ENCODE results near the gene CORO6. TPM values are rescaled to one million over a fixed set of nuclear protein-coding genes. Genes with fewer than 3 reads are reported as not detected.
"Not testable (repeated sequence)": the region's sequence is repeated elsewhere in the genome, so short reads cannot be mapped to it uniquely, and the experiment has no call there.

Gene CORO6
- 1 to 10 TPM; 1.7 to 3.2 (median 2.2) TPM for polyA plus RNA-seq (ENCODE audit: insufficient read length in 3 of 3)

GRCh38 chr17:29622337-29623282 lies at the start of gene CORO6:
Gene CORO6, minus strand, starts transcription at chr17:29622912. Its CDS starts 1,491 bp downstream, at chr17:29621421.
- no peak for DNase-seq (ENCODE audit: low read depth in 3 of 3, low spot score in 2 of 3)

- no peak for DNase-seq (ENCODE audit: low read depth in 3 of 3, low spot score in 2 of 3)
Observed at GRCh38 chr17:29671661-29672060, 48.9 kb upstream of the CORO6 start.

GRCh38 chr17:29669266-29669665 lies 46.6 kb upstream of the CORO6 start:
- no peak for DNase-seq (ENCODE audit: low read depth in 3 of 3, low spot score in 2 of 3)

GRCh38 chr17:29667969-29668368 lies 45.3 kb upstream of the CORO6 start:
- DNase-seq (ENCODE audit: low read depth in 3 of 3, low spot score in 2 of 3), result no peak

GRCh38 chr17:29665481-29665810 lies 42.7 kb upstream of the CORO6 start:
- no peak for DNase-seq (ENCODE audit: low read depth in 3 of 3, low spot score in 2 of 3)

GRCh38 chr17:29664743-29665480 lies 42.2 kb upstream of the CORO6 start:
- no peak for DNase-seq (ENCODE audit: low read depth in 3 of 3, low spot score in 2 of 3)

GRCh38 chr17:29663155-29663554 lies 40.4 kb upstream of the CORO6 start:
- no peak for DNase-seq (ENCODE audit: low read depth in 3 of 3, low spot score in 2 of 3)

- no peak for DNase-seq (ENCODE audit: low read depth in 3 of 3, low spot score in 2 of 3)
Observed at GRCh38 chr17:29661213-29661612, 38.5 kb upstream of the CORO6 start.

GRCh38 chr17:29659155-29659554 lies 36.4 kb upstream of the CORO6 start:
- DNase-seq (ENCODE audit: low read depth in 3 of 3, low spot score in 2 of 3), result no peak

GRCh38 chr17:29655323-29655722 lies 32.6 kb upstream of the CORO6 start:
- DNase-seq (ENCODE audit: low read depth in 3 of 3, low spot score in 2 of 3), result no peak

- DNase-seq (ENCODE audit: low read depth in 3 of 3, low spot score in 2 of 3), result no peak
Observed at GRCh38 chr17:29653995-29654714, 31.4 kb upstream of the CORO6 start.

GRCh38 chr17:29652976-29653375 lies 30.3 kb upstream of the CORO6 start:
- DNase-seq (ENCODE audit: low read depth in 3 of 3, low spot score in 2 of 3), result no peak

- not testable (repeated sequence) for DNase-seq (ENCODE audit: low read depth in 3 of 3, low spot score in 2 of 3)
Observed at GRCh38 chr17:29651913-29652312, 29.2 kb upstream of the CORO6 start.

- DNase-seq (ENCODE audit: low read depth in 3 of 3, low spot score in 2 of 3), result no peak
Observed at GRCh38 chr17:29650396-29650795, 27.7 kb upstream of the CORO6 start.

- DNase-seq (ENCODE audit: low read depth in 3 of 3, low spot score in 2 of 3), result no peak
Observed at GRCh38 chr17:29649359-29649758, 26.6 kb upstream of the CORO6 start.

- no peak for DNase-seq (ENCODE audit: low read depth in 3 of 3, low spot score in 2 of 3)
Observed at GRCh38 chr17:29648005-29648404, 25.3 kb upstream of the CORO6 start.

GRCh38 chr17:29645515-29646051 lies 22.9 kb upstream of the CORO6 start:
- no peak for DNase-seq (ENCODE audit: low read depth in 3 of 3, low spot score in 2 of 3)

GRCh38 chr17:29643817-29644160 lies 21.1 kb upstream of the CORO6 start:
- no peak for DNase-seq (ENCODE audit: low read depth in 3 of 3, low spot score in 2 of 3)

GRCh38 chr17:29642171-29642611 lies 19.5 kb upstream of the CORO6 start:
- peak in 2 of 3 donors; percentile 62 to 72 for DNase-seq (ENCODE audit: low read depth in 3 of 3, low spot score in 2 of 3)

- DNase-seq (ENCODE audit: low read depth in 3 of 3, low spot score in 2 of 3), result no peak
Observed at GRCh38 chr17:29640981-29641642, 18.4 kb upstream of the CORO6 start.
